IMR-90 (cell line): ENCODE measurements around the gene FKBP1B. TPM values are rescaled to one million over a fixed set of nuclear protein-coding genes. Genes with fewer than 3 reads are reported as not detected.

Experiments used
- ATAC-seq: fragments of 200-7000 bp; cut with Tn5 transposase; 2 replicates; pipeline ENCODE4 v1.9.1; 2020; ENCODE audit warnings: low read depth, mild to moderate bottlenecking, moderate library complexity
- BruUV-seq: library from RNA; stranded (reverse); fragments of 400-500 nt; replicated peaks from 2 replicates; lab custom pipeline; 2021; lab: Mats Ljungman, UMichigan
- CTCF ChIA-PET: fragments of 300-600 bp; formaldehyde crosslinking; extraction: SDS; loops from one replicate; lab custom pipeline; 2021; ENCODE audit warnings: antibody characterized with exemption; lab: Yijun Ruan, JAX
- POLR2A ChIA-PET: fragments of 300-600 bp; sonication (Branson Sonifier 250); formaldehyde crosslinking; loops from one replicate; lab custom pipeline; 2022; ENCODE audit warnings: antibody characterized with exemption; ENCODE audit not compliant: unreplicated experiment; lab: Charles Lee
- DNase-seq: peaks from one replicate; pipeline ENCODE4 v3.0.0; 2013
- H2AFZ ChIP-seq: replicated peaks from 2 replicates; pipeline ENCODE3; 2013; ENCODE audit warnings: low read length, mild to moderate bottlenecking; ENCODE audit not compliant: poor library complexity
- H2AK5ac ChIP-seq: 2 replicates; pipeline ENCODE4 v1.6.1; 2013; ENCODE audit warnings: low read depth, low read length, inconsistent platforms
- H2AK9ac ChIP-seq: replicated peaks from 2 replicates; pipeline ENCODE3; 2013; ENCODE audit warnings: mild to moderate bottlenecking, low read depth, low read length, moderate library complexity; ENCODE audit not compliant: poor library complexity
- H2BK120ac ChIP-seq: 2 replicates; pipeline ENCODE4 v1.6.1; 2013; ENCODE audit warnings: low read depth, low read length, inconsistent platforms
- H2BK15ac ChIP-seq: 3 replicates; pipeline ENCODE4 v1.6.1; 2013; ENCODE audit warnings: low read depth, low read length, inconsistent platforms
- H2BK20ac ChIP-seq: 2 replicates; pipeline ENCODE4 v1.6.1; 2013; ENCODE audit warnings: low read depth, mild to moderate bottlenecking, inconsistent platforms, low read length, moderate library complexity
- H2BK5ac ChIP-seq: 2 replicates; pipeline ENCODE4 v1.6.1; 2013; ENCODE audit warnings: mild to moderate bottlenecking, low read depth, low read length, inconsistent platforms; ENCODE audit not compliant: poor library complexity, severe bottlenecking
- H3K14ac ChIP-seq: replicated peaks from 2 replicates; pipeline ENCODE4 v1.6.1; 2013; ENCODE audit warnings: low read depth, low read length, inconsistent platforms
- H3K18ac ChIP-seq: 2 replicates; pipeline ENCODE4 v1.6.1; 2013; ENCODE audit warnings: low read depth, low read length, control low read depth
- H3K23ac ChIP-seq: 2 replicates; pipeline ENCODE4 v1.6.1; 2013; ENCODE audit warnings: low read depth, low read length, inconsistent platforms
- H3K27ac ChIP-seq: 2 replicates; pipeline ENCODE4 v1.5.1; 2013; ENCODE audit warnings: mild to moderate bottlenecking, control low read depth, low read length; ENCODE audit not compliant: insufficient read depth
- H3K27me3 ChIP-seq: 2 replicates; pipeline ENCODE4 v1.6.1; 2013; ENCODE audit warnings: low read length; ENCODE audit not compliant: control insufficient read depth, insufficient read depth
- H3K36me3 ChIP-seq: 2 replicates; pipeline ENCODE4 v1.6.1; 2013; ENCODE audit warnings: low read length, mixed read lengths; ENCODE audit not compliant: control insufficient read depth, insufficient read depth
- H3K4ac ChIP-seq: 2 replicates; pipeline ENCODE4 v1.6.1; 2013; ENCODE audit warnings: low read depth, low read length, inconsistent platforms
- H3K4me1 ChIP-seq: 2 replicates; pipeline ENCODE4 v1.6.1; 2013; ENCODE audit warnings: low read length, mixed read lengths; ENCODE audit not compliant: control insufficient read depth, insufficient read depth
- H3K4me2 ChIP-seq: 2 replicates; pipeline ENCODE4 v1.6.1; 2013; ENCODE audit warnings: low read depth, mild to moderate bottlenecking, control low read depth, low read length, moderate library complexity
- H3K4me3 ChIP-seq: 2 replicates; pipeline ENCODE4 v1.5.1; 2013; ENCODE audit warnings: low read depth, mild to moderate bottlenecking, control low read depth, low read length, moderate library complexity; ENCODE audit not compliant: insufficient read depth
- H3K56ac ChIP-seq: 2 replicates; pipeline ENCODE4 v1.6.1; 2013; ENCODE audit warnings: low read length, inconsistent platforms; ENCODE audit not compliant: insufficient read depth; ENCODE audit errors: extremely low read depth
- H3K79me1 ChIP-seq, 2 experiments: 2 replicates each; pipeline ENCODE4 v1.6.1; 2013; ENCODE audit warnings: low read length in 2 of 2, inconsistent platforms in 1 of 2, low read depth in 1 of 2
- H3K9ac ChIP-seq: 2 replicates; pipeline ENCODE4 v1.6.1; 2013; ENCODE audit warnings: low read depth, low read length, control low read depth
- H3K9me1 ChIP-seq: 2 replicates; pipeline ENCODE4 v1.6.1; 2013; ENCODE audit warnings: low read length, inconsistent platforms; ENCODE audit not compliant: insufficient read depth
- H3K9me3 ChIP-seq: 2 replicates; pipeline ENCODE4 v1.6.1; 2013; ENCODE audit warnings: low read length; ENCODE audit not compliant: control insufficient read depth, insufficient read depth
- H4K20me1 ChIP-seq: 2 replicates; pipeline ENCODE4 v1.6.1; 2013; ENCODE audit warnings: low read length, inconsistent platforms; ENCODE audit not compliant: insufficient read depth
- H4K5ac ChIP-seq: 2 replicates; pipeline ENCODE4 v1.6.1; 2013; ENCODE audit warnings: mild to moderate bottlenecking, low read depth, low read length, control low read depth
- H4K8ac ChIP-seq, 2 experiments: 2 replicates each; pipeline ENCODE4 v1.6.1; 2013; ENCODE audit warnings: low read depth in 2 of 2, low read length in 2 of 2, control low read depth in 1 of 2, inconsistent platforms in 1 of 2
- H4K91ac ChIP-seq: 2 replicates; pipeline ENCODE4 v1.6.1; 2013; ENCODE audit warnings: low read depth, low read length, inconsistent platforms; ENCODE audit not compliant: insufficient read depth
- BHLHE40 ChIP-seq: fragments of 150-350 bp; IDR thresholded peaks from 2 replicates; pipeline ENCODE4 v1.6.1; 2016; ENCODE audit warnings: mild to moderate bottlenecking, low read depth, low read length
- CEBPB ChIP-seq: IDR thresholded peaks from 2 replicates; pipeline ENCODE4 v1.6.1; 2012; ENCODE audit warnings: low read depth, low read length, improper control_type of control experiment
- CHD1 ChIP-seq: IDR thresholded peaks from 2 replicates; pipeline ENCODE4 v1.6.1; 2012; ENCODE audit warnings: low read depth, low read length, improper control_type of control experiment
- CTCF ChIP-seq: conservative IDR thresholded peaks from 2 replicates; pipeline ENCODE4 v1.5.1; 2012; ENCODE audit warnings: mild to moderate bottlenecking, low read depth, low read length, improper control_type of control experiment
- ELK1 ChIP-seq: fragments of 150-350 bp; IDR thresholded peaks from 2 replicates; pipeline ENCODE4 v1.6.1; 2016; ENCODE audit warnings: low read depth, mild to moderate bottlenecking, low read length, moderate library complexity, borderline replicate concordance
- FOS ChIP-seq: fragments of 150-350 bp; IDR thresholded peaks from 2 replicates; pipeline ENCODE4 v1.6.1; 2016; ENCODE audit warnings: low read depth, low read length
- MAFK ChIP-seq: IDR thresholded peaks from 2 replicates; pipeline ENCODE4 v1.6.1; 2012; ENCODE audit warnings: low read depth, low read length, improper control_type of control experiment
- MAZ ChIP-seq: IDR thresholded peaks from 2 replicates; pipeline ENCODE4 v1.6.1; 2012; ENCODE audit warnings: low read depth, mild to moderate bottlenecking, low read length, improper control_type of control experiment, moderate library complexity, borderline replicate concordance
- MXI1 ChIP-seq: IDR thresholded peaks from 2 replicates; pipeline ENCODE4 v1.6.1; 2012; ENCODE audit warnings: low read depth, mild to moderate bottlenecking, low read length, moderate library complexity, borderline replicate concordance
- NFE2L2 ChIP-seq: fragments of 150-350 bp; IDR thresholded peaks from 2 replicates; pipeline ENCODE4 v1.6.1; 2016; ENCODE audit warnings: low read depth, mild to moderate bottlenecking, low read length
- POLR2A ChIP-seq: IDR thresholded peaks from 2 replicates; pipeline ENCODE4 v1.6.1; 2012; ENCODE audit warnings: mild to moderate bottlenecking, low read depth, low read length
- RAD21 ChIP-seq: IDR thresholded peaks from 2 replicates; pipeline ENCODE4 v1.6.1; 2012; ENCODE audit warnings: low read length, improper control_type of control experiment
- RCOR1 ChIP-seq: IDR thresholded peaks from 2 replicates; pipeline ENCODE4 v1.6.1; 2012; ENCODE audit warnings: mild to moderate bottlenecking, low read length, improper control_type of control experiment; ENCODE audit not compliant: insufficient replicate concordance
- RFX5 ChIP-seq: IDR thresholded peaks from 2 replicates; pipeline ENCODE4 v1.8.0; 2012; ENCODE audit warnings: low read depth, mild to moderate bottlenecking, low read length, moderate library complexity
- SMC3 ChIP-seq: fragments of 150-350 bp; IDR thresholded peaks from 2 replicates; pipeline ENCODE4 v1.6.1; 2016; ENCODE audit warnings: low read depth, mild to moderate bottlenecking, antibody characterized with exemption, low read length, moderate library complexity
- USF2 ChIP-seq: fragments of 150-350 bp; IDR thresholded peaks from 2 replicates; pipeline ENCODE4 v1.6.1; 2017; ENCODE audit warnings: mild to moderate bottlenecking, antibody characterized with exemption, low read length, low read depth
- WGBS, 2 experiments: methylation state at CpG; one replicate each; pipeline versions ENCODE4 v1.1.5 to v1.1.7; 2013; ENCODE audit warnings: missing lambda C conversion rate in 2 of 2; ENCODE audit not compliant: insufficient read length in 1 of 2; ENCODE audit errors: extremely low coverage in 2 of 2; 5-methylcytosine and 5-hydroxymethylcytosine counted together
- dilution Hi-C: fragments of 300-500 bp; cut with HindIII; formaldehyde crosslinking; loops from one replicate; pipeline ENCODE4 v1.14.3; 2018; ENCODE audit warnings: low sequenced_read_pairs; ENCODE audit not compliant: unreplicated experiment
- in situ Hi-C: fragments of 300-500 bp; cut with MboI; formaldehyde crosslinking; loops from 3 replicates; pipeline ENCODE4 v1.14.3; 2019; ENCODE audit warnings: low sequenced_read_pairs, inconsistent platforms, mixed read lengths
- intact Hi-C: fragments of 100-400 bp; cut with micrococcal nuclease; formaldehyde crosslinking; loops from 2 replicates; pipeline ENCODE4 v1.10.0; 2022
- polyA plus RNA-seq, 3 experiments: library from polyadenylated mRNA; depleted of rRNA; stranded (reverse); fragments of >200 nt; gene quantifications; 2 replicates each; pipeline ENCODE4 v1.2.3, GENCODE V29; 2012; ENCODE audit warnings: low replicate concordance in 1 of 3
- total RNA-seq: library from RNA; depleted of rRNA; stranded (reverse); fragments of >200 nt; gene quantifications from 2 replicates; pipeline ENCODE4 v1.2.3, GENCODE V29; 2012

Gene FKBP1B
- total and polyA plus RNA-seq, 2 of the 4 experiments (the other 2 are of a cell fraction): 10.2 to 15.1 TPM

- Histone ChIP-seq H3K9ac (no peak overlapping the region), H3K27ac (no peak overlapping the region), H3K79me1 (0 out of 4 replicates have a peak, but pooled peaks cover 0 to 3% of the 10 kb centered on the region in 2 experiments), H4K8ac (no peak overlapping the region), H4K5ac (no peak overlapping the region), H2BK120ac (no peak overlapping the region), H3K27me3 (no peaks in the 10 kb centered on the region), H4K20me1 (no peaks in the 10 kb centered on the region), H3K23ac (no peak overlapping the region), H4K91ac (no peak overlapping the region), H2BK20ac (no peak overlapping the region), H3K9me1 (no peaks in the 10 kb centered on the region), H3K4me2 (no peak overlapping the region), H2AK9ac (no peak overlapping the region), H3K4me1 (no peaks in the 10 kb centered on the region), H3K4ac (no peak overlapping the region), H3K36me3 (no peaks in the 10 kb centered on the region), H2BK15ac (no peak overlapping the region), H3K4me3 (no peak overlapping the region), H3K14ac (no peak overlapping the region), H3K9me3 (no peaks in the 10 kb centered on the region), H3K18ac (no peak overlapping the region), H2AFZ (no peak overlapping the region), H3K56ac (no peak overlapping the region), H2AK5ac (no peak overlapping the region), H2BK5ac (no peak overlapping the region)
- no TSS peak for BruUV-seq
- TF ChIP-seq MXI1 (no peak), BHLHE40 (no peak), CEBPB (no peak), ELK1 (no peak), RFX5 (no peak), MAZ (no peak), SMC3 (no peak), RAD21 (no peak), CHD1 (no peak), RCOR1 (no peak), USF2 (no peak), MAFK (no peak), CTCF (no peak), FOS (no peak), NFE2L2 (no peak), POLR2A (no peak)
- CTCF ChIA-PET: interaction anchor here (0.7 kb wide), 1 partner anchor 12 kb away, joined by 5 read pairs; no protein-coding TSS in a partner anchor
- 93% methylated on average over 3 of the region's 8 CpGs; no CpG with 5 or more reads in 1 of the 2 experiments for WGBS, 2 experiments
- no peak for DNase-seq
- ATAC-seq: no peak
- POLR2A ChIA-PET: no interaction called here
- dilution Hi-C loops (no loop called here), intact Hi-C loops (no loop called here), in situ Hi-C loops (no loop called here)
Measured at GRCh38 chr2:24054366-24055010, 4.9 kb downstream of the FKBP1B start.
